NCI-H2171 treated with DMSO at 0.1 percent for 48 hours (cell line): ENCODE data around the gene OR4A15.

ENCODE experiments used
- DNase-seq: peaks from one replicate; lab custom pipeline; 2025; lab: John Stamatoyannopoulos, UW

Gene OR4A15

DNA sequence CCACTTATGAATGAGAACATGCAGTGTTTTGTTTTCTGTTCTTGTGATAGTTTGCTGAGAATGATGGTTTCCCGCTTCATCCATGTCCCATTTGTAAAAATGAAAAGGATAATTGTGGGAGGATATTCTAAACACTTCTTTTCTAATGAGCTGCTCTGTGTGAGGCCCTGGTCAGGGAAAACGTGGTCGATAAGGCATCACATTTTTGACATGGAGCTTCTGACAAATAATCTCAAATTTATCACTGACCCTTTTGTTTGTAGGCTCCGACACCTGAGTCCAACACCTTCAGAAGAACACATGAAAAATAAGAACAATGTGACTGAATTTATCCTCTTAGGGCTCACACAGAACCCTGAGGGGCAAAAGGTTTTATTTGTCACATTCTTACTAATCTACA, at the start of gene OR4A15:
Gene OR4A15, plus strand, starts transcription at position 301 of the 400 bp plus-strand sequence. Its CDS starts 0 bp downstream, at position 301.
- DNase-seq: no peak

DNA sequence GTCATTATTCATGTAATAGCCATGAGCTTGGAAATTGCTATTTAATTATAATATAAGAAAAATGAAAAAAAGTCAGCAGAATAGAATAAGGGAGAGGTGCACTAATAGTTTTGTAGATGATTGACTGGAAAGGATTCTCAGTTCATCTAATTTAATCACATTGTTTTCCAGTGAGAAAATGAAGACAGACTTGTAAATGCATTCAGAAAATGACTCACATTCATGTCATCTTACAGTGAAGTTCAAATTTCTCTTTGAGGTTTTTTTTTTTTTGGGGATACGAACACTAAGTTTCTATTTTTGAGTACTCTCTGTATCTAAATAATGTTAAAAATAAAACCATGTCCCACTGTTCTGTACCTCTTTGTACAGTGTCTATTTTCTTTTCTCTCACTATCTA, 43.3 kb upstream of the OR4A15 start:
- no peak for DNase-seq

DNA sequence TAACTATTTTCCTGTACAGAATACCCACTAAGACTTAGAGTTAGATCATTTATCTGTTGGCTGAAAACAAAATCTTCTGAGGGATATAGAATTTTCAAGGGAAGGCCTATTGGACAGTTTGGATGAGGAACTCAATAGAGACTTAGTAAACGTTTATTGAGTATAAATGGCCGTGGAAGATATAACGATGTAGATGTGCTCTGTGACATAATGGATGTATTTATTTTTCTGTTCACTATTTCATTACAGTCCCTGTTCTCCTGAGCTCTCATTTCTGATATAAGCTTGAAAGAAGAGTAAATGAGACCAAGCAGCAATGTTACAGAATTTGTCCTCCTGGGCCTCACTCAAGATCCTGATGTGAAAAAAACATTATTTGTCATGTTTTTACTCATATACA, 24.9 kb upstream of the OR4A15 start, which contains the start of gene OR4A16:
Gene OR4A16, plus strand, starts transcription at position 301 of the 400 bp plus-strand sequence. Its CDS starts 0 bp downstream, at position 301.
- no peak for DNase-seq

DNA sequence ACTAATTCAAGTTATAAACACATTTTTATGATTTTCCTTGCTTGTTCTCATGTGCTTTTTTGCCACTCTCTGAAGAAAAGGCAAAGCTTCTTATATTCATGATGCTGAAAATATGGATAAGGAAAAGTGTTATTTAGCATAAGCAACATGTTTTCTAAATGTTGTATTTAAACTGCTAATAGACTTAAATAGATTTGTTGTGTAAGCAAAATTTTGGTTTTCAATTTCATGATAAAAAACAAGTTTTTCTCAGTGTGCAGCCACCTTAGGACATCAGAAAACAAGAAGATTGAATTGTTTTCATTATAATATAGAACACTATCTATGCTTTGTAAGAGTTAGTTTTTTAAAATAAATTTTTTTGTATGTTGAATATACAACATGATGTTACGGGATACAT, 22.5 kb upstream of the OR4A15 start:
- no peak for DNase-seq

DNA sequence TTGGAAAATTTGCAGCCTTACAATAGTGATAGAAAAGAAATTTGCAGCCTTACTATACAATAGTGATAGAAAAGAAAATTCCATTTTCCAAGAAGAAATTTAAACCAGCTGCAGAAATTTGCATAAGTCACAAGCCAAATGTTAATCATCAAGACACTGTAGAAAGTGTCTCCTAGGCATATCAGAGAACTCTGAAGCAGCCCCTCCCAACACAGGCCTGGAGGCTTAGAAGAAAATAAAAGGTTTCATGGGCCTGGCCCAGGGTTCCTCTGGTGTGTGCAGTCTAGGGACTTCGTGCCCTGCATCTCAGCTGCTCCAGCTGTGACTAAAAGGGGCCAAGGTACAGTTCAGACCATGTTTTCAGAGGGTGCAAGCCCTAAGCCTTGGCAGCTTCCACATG, 18.7 kb upstream of the OR4A15 start:
- DNase-seq: no peak

DNA sequence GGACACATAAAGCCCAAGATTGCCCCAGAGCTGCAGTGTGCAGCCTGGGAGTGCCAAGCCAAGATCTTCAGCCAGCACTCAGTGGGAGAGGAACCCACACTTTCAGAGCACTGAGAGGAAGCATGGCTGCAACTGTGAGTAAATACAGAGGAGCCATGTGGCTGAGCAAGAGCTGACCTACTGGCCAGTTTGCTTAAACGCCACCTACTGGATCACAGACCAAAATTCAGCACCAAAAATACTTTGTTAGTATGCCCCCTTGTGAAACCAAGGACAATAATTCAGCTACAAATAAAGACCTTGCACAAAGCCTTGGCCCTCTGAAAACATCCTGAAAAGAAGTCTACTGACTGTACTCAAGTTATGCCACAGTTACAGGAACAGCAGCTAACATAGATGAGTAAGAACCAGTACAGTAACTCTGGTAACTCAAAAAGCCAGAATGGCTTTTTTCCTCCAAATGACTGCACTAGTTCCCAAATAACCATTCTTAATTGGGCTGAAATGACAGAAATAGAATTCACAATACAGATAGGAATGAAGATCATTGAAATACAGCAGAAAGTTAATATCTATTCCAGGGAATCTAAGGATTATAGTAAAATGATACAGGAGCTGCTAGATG, 10.1 kb upstream of the OR4A15 start:
- DNase-seq: peak; percentile 17

DNA sequence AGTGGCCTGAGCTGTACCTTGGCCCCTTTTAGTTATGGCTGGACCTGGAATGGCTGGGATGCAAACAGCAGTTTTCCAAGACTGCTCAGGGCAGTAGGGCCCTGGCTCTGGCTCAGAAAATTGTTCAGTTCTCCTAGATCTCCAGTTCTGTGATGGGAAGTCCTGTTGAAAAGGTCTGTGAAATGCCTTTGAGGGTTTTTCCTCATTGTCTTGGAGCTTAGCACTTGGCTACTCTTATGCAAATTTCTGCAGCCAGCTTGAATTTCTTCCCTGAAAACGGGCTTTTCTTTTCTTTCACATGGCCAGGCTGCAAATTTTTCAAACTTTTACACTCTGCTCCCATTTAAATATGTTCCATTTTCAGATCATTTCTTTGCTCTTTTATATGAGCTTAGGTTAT, 33.2 kb downstream of the OR4A15 start:
- DNase-seq: no peak
